ENCODE data around the gene ARID1B. TPM values are rescaled to one million over a fixed set of nuclear protein-coding genes. Genes with fewer than 3 reads are reported as not detected.

ARID1B gene
- total and polyA plus RNA-seq, 4 donors: 7.0 to 49.0 (median 24.2) TPM

DNA sequence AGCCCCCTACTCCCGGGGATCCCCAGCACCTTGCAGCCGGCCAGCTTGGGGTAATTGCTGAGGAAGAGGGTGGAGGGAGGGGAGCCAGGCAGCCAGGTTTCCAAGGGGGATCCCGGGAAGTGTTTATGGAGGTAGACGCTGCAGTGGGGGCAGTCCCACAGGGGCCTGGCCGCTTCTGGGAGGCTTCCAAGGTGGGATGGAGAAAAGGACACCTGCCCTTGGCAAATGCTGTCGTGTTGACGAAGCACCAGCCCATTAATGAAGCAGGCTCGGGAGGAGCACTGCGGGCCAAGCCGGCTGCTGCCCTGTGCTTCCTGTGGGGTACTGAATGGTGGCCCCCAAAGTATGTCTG is 463.8 kb downstream of the ARID1B start:
- Histone ChIP-seq H3K4me3 (ENCODE audit: low read depth in 1 of 3, low read length in 3 of 3) (no peak overlapping the region), H3K27me3 (ENCODE audit: control insufficient read depth in 4 of 4, insufficient read depth in 4 of 4, low read length in 3 of 4) (no peaks in the 10 kb centered on the region), H3K27ac (ENCODE audit: low read depth in 1 of 2, low read length in 2 of 2) (no peak overlapping the region), H3K4me1 (ENCODE audit: control insufficient read depth in 4 of 4, insufficient read depth in 4 of 4, low read length in 3 of 4) (peaks cover 1 to 8% (median 6%) of the 10 kb centered on the region in 4 donors), H3K9ac (ENCODE audit: low read depth in 1 of 2, low read length in 2 of 2) (no peak overlapping the region), H3K36me3 (ENCODE audit: control insufficient read depth in 4 of 4, insufficient read depth in 3 of 4, low read depth in 1 of 4, low read length in 3 of 4) (no peaks in the 10 kb centered on the region), H3K9me3 (ENCODE audit: control insufficient read depth in 4 of 4, low read length in 3 of 4) (peaks cover 0 to 1% (median 0%) of the 10 kb centered on the region in 4 donors)
- 85% methylated on average over 10 of the region's 10 CpGs for WGBS
- TF ChIP-seq TAF1 (conservative IDR thresholded peaks at IDR 0.05) (no peak), HNF4G (IDR thresholded peaks at IDR 0.05) (no peak), RAD21 (IDR thresholded peaks at IDR 0.05) (no peak), SP1 (IDR thresholded peaks at IDR 0.05) (no peak), YY1 (IDR thresholded peaks at IDR 0.05) (no peak), RXRA (IDR thresholded peaks at IDR 0.05) (no peak), NR2F2 (IDR thresholded peaks at IDR 0.05) (no peak), FOXA1 (IDR thresholded peaks at IDR 0.05) (no peak)
- TF ChIP-seq, protein P1, sequence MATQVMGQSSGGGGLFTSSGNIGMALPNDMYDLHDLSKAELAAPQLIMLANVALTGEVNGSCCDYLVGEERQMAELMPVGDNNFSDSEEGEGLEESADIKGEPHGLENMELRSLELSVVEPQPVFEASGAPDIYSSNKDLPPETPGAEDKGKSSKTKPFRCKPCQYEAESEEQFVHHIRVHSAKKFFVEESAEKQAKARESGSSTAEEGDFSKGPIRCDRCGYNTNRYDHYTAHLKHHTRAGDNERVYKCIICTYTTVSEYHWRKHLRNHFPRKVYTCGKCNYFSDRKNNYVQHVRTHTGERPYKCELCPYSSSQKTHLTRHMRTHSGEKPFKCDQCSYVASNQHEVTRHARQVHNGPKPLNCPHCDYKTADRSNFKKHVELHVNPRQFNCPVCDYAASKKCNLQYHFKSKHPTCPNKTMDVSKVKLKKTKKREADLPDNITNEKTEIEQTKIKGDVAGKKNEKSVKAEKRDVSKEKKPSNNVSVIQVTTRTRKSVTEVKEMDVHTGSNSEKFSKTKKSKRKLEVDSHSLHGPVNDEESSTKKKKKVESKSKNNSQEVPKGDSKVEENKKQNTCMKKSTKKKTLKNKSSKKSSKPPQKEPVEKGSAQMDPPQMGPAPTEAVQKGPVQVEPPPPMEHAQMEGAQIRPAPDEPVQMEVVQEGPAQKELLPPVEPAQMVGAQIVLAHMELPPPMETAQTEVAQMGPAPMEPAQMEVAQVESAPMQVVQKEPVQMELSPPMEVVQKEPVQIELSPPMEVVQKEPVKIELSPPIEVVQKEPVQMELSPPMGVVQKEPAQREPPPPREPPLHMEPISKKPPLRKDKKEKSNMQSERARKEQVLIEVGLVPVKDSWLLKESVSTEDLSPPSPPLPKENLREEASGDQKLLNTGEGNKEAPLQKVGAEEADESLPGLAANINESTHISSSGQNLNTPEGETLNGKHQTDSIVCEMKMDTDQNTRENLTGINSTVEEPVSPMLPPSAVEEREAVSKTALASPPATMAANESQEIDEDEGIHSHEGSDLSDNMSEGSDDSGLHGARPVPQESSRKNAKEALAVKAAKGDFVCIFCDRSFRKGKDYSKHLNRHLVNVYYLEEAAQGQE (IDR thresholded peaks at IDR 0.05): no peak
- TF ChIP-seq, protein P2, sequence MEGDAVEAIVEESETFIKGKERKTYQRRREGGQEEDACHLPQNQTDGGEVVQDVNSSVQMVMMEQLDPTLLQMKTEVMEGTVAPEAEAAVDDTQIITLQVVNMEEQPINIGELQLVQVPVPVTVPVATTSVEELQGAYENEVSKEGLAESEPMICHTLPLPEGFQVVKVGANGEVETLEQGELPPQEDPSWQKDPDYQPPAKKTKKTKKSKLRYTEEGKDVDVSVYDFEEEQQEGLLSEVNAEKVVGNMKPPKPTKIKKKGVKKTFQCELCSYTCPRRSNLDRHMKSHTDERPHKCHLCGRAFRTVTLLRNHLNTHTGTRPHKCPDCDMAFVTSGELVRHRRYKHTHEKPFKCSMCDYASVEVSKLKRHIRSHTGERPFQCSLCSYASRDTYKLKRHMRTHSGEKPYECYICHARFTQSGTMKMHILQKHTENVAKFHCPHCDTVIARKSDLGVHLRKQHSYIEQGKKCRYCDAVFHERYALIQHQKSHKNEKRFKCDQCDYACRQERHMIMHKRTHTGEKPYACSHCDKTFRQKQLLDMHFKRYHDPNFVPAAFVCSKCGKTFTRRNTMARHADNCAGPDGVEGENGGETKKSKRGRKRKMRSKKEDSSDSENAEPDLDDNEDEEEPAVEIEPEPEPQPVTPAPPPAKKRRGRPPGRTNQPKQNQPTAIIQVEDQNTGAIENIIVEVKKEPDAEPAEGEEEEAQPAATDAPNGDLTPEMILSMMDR (IDR thresholded peaks at IDR 0.05; ENCODE audit: low read depth, low read length, missing input control): no peak
- no peak for DNase-seq (ENCODE audit: low spot score)

DNA sequence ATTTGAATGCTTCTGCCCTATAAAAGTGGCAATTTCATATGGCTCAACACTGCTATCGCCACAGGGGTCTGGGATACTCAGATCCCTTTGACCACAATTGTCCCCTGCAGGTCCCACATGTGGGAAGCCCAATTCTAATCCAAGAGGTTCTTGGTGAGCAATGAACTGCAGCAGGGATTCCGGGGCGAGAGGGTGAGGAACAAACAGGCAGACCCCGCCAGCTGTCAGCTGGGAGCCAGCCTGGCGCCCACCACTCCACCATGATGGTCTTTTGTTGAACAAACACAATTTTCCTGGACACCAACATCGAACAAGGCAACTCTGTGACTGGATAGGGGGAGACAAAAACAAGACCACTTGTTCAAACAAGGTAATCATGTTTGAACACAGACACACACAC is 465.6 kb downstream of the ARID1B start:
- Histone ChIP-seq H3K27ac (ENCODE audit: low read depth in 1 of 2, low read length in 2 of 2) (no peak overlapping the region), H3K9ac (ENCODE audit: low read depth in 1 of 2, low read length in 2 of 2) (no peak overlapping the region), H3K9me3 (ENCODE audit: control insufficient read depth in 4 of 4, low read length in 3 of 4) (peaks cover 0 to 1% (median 0%) of the 10 kb centered on the region in 4 donors), H3K4me3 (ENCODE audit: low read depth in 1 of 3, low read length in 3 of 3) (no peak overlapping the region), H3K36me3 (ENCODE audit: control insufficient read depth in 4 of 4, insufficient read depth in 3 of 4, low read depth in 1 of 4, low read length in 3 of 4) (no peaks in the 10 kb centered on the region), H3K27me3 (ENCODE audit: control insufficient read depth in 4 of 4, insufficient read depth in 4 of 4, low read length in 3 of 4) (no peaks in the 10 kb centered on the region), H3K4me1 (ENCODE audit: control insufficient read depth in 4 of 4, insufficient read depth in 4 of 4, low read length in 3 of 4) (no peaks in the 10 kb centered on the region)
- no peak for DNase-seq (ENCODE audit: low spot score)
- WGBS: 90% methylated on average over 6 of the region's 6 CpGs
- no peak for TF ChIP-seq RAD21 (IDR thresholded peaks at IDR 0.05)

DNA sequence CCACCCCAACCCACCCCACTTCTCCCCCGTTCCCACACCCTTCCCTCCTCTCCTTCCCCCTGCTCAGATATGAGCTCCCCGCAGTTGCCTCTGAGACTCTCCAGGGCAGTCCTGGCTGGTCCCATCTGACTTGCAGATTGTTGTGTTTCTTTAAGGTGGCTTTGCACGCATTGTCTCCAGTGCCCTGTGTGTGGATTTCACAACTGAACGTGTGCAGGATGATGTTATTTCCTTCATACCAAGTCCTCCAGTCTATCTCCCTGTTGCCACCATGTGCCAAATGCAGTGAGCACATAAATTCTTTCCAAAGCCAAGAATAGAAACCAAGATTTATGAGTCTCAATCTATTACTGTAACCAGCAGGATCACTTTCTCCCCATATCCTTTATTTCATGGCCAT is 467.0 kb downstream of the ARID1B start:
- H3K27ac ChIP-seq (ENCODE audit: low read depth in 1 of 2, low read length in 2 of 2): no peak overlapping the region
- whole genome bisulfite sequencing: 65% methylated on average over 4 of the region's 4 CpGs

More for the DNA sequence above, 467.0 kb downstream of the ARID1B start:
- H3K36me3 ChIP-seq (ENCODE audit: control insufficient read depth in 4 of 4, insufficient read depth in 3 of 4, low read depth in 1 of 4, low read length in 3 of 4): no peaks in the 10 kb centered on the region
- H3K27me3 ChIP-seq (ENCODE audit: control insufficient read depth in 4 of 4, insufficient read depth in 4 of 4, low read length in 3 of 4): no peaks in the 10 kb centered on the region
- TF ChIP-seq, protein P3, sequence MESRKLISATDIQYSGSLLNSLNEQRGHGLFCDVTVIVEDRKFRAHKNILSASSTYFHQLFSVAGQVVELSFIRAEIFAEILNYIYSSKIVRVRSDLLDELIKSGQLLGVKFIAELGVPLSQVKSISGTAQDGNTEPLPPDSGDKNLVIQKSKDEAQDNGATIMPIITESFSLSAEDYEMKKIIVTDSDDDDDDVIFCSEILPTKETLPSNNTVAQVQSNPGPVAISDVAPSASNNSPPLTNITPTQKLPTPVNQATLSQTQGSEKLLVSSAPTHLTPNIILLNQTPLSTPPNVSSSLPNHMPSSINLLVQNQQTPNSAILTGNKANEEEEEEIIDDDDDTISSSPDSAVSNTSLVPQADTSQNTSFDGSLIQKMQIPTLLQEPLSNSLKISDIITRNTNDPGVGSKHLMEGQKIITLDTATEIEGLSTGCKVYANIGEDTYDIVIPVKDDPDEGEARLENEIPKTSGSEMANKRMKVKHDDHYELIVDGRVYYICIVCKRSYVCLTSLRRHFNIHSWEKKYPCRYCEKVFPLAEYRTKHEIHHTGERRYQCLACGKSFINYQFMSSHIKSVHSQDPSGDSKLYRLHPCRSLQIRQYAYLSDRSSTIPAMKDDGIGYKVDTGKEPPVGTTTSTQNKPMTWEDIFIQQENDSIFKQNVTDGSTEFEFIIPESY (IDR thresholded peaks at IDR 0.05): no peak
- TF ChIP-seq JUND (IDR thresholded peaks at IDR 0.05): no peak
- H3K9me3 ChIP-seq (ENCODE audit: control insufficient read depth in 4 of 4, low read length in 3 of 4): peaks cover 0 to 2% (median under 1%) of the 10 kb centered on the region in 4 donors
- H3K9ac ChIP-seq (ENCODE audit: low read depth in 1 of 2, low read length in 2 of 2): no peak overlapping the region
- no peak for DNase-seq (ENCODE audit: low spot score)
- no peak overlapping the region for H3K4me3 ChIP-seq (ENCODE audit: low read depth in 1 of 3, low read length in 3 of 3)
- no peaks in the 10 kb centered on the region for H3K4me1 ChIP-seq (ENCODE audit: control insufficient read depth in 4 of 4, insufficient read depth in 4 of 4, low read length in 3 of 4)

All from liver (tissue), 9 donors.